GM19193 (cell line): ENCODE data around the gene OR1C1.

Experiments used
- POLR2A ChIP-seq: IDR thresholded peaks from 4 replicates; pipeline ENCODE4 v1.6.1; 2011; ENCODE audit not compliant: insufficient read depth, insufficient read length; ENCODE audit errors: extremely low read depth

Gene OR1C1, protein sequence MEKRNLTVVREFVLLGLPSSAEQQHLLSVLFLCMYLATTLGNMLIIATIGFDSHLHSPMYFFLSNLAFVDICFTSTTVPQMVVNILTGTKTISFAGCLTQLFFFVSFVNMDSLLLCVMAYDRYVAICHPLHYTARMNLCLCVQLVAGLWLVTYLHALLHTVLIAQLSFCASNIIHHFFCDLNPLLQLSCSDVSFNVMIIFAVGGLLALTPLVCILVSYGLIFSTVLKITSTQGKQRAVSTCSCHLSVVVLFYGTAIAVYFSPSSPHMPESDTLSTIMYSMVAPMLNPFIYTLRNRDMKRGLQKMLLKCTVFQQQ

GRCh38 chr1:247760456-247760855 is at the start of gene OR1C1:
TSS of gene OR1C1 (minus strand) at chr1:247760556. CDS start at chr1:247758406, 2,150 bp downstream.
- no peak for TF ChIP-seq POLR2A

GRCh38 chr1:247797518-247797917 is 37.2 kb upstream of the OR1C1 start:
- TF ChIP-seq POLR2A, result no peak

GRCh38 chr1:247769603-247770002 is 9.2 kb upstream of the OR1C1 start:
- TF ChIP-seq POLR2A, result no peak

DNA sequence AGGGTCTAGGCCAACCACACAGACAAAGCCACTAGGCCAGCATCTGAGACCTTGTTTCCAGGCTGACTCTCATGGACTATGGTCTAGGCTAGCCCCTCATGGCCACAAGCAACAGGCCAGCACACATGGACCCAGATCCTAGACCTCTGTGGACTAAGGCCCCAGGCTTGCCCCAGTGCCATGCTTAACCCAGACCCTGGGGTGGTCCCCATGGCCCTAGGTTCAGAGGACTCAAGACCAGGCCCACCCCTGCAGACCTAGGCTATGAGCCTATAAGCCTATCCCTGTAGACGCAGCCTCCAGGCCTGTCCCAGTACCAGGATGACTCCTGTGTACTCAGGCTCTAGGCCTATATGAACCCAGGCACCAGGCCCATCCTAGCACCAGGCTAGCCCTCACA is 10.5 kb downstream of the OR1C1 start:
- no peak for TF ChIP-seq POLR2A

GRCh38 chr1:247748041-247748440 is 12.3 kb downstream of the OR1C1 start, which contains the start of gene OR14A2:
TSS of gene OR14A2 (minus strand) at chr1:247748141.
- TF ChIP-seq POLR2A, result no peak

DNA sequence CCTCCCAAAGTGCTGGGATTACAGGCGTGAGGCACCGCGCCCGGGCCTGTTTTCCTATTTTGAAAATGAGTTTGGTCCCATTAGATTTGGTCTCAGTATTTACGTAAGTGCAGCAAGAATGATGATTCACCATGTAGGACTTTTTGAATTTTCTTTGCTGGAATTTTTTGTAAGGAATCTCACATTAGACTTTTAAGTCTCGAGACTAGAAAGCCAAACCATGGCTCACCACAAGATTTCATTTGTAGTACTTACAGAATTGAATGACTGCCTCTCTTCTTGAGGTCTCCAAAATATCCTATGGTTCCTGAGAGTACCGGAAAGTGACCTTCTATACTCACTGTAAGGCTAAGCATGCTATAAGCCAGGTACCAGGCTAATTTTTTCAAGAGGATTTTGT is 12.7 kb downstream of the OR1C1 start:
- TF ChIP-seq POLR2A, result no peak

DNA sequence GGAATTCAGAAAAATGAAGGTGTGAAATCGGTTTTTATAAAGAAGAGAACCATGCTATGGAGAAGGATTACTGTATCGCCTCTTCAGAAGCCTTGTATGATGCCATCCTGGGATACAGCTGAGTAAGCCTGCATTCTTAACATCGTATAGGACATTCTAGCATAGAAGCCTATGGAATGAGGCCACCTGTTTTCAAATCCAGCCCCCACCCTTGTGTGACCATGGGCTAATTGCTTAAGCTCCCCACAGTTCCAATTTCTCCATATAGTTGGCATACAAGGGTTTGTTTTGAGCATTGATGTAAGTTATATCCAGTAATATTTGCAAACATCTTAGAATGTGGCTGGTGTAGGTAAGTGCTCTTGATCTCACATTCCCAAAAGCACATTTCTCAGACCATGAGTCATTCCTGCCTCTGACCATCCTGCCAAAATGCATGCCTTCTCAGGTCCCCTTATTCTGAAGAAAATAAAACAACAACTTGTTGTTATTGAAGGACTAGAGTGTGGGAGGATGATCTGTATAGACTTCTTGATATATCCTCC is 13.9 kb downstream of the OR1C1 start:
- no peak for TF ChIP-seq POLR2A

DNA sequence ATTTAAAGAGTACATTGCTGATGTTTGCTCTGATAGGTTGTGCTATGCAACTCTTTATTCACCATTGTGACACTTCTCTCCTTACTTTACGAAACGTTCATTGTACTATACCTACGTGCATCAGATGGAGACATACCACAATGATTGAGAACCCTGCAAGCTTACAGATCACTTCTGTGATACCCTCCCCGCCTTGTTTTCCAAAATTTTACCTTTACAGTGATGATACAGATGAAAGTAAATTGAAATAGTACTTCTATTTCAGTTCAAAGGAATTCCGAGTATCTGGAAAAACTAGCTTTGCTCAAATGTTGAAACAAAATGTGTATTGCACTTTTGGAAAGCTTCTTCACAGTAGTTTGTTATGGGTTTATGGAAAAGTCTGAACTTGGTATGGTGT is 18.6 kb downstream of the OR1C1 start:
- no peak for TF ChIP-seq POLR2A

GRCh38 chr1:247740721-247741120 is 19.6 kb downstream of the OR1C1 start:
- TF ChIP-seq POLR2A, result no peak

GRCh38 chr1:247738315-247738714 is 22.0 kb downstream of the OR1C1 start, which contains the start of gene OR14K1:
TSS of gene OR14K1 (plus strand) at chr1:247738615. CDS start at chr1:247738615, 0 bp downstream.
- TF ChIP-seq POLR2A, result no peak

DNA sequence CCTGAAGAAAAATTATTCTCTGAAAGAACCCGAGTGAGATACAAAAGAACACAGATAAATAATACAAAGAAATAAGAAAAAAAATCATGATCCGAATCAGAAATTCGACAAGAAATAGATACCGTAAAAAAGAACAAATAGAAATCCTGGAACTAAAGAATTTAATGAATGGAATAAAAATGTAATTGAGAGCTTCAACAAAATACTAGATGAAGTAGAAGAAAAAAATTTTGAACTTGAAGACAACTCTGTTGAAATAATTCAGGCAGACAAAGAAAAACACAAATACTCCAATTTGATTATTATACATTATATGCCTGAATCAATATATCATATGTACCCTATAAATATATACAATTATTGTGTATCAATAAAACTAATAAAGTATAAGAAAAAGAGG is 39.1 kb downstream of the OR1C1 start:
- TF ChIP-seq POLR2A, result no peak

DNA sequence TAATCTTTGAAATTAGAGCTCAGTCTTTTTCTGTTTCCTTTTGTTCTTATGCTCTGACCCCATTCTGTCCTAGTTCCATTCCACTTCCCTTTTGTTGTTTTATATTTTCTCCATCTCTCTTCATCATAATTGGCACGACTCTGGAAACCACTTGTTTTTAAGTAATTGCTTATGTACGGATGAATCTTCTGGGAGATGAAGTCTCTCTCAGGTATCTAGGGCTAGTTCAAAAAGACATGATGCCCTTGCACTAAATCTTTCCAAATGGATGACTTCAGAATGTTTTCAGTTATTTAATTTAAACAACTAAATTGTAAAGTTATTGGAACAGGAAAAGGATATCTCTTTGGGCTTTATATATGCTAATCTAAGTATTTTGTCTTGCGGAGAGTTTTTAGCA is 43.8 kb downstream of the OR1C1 start, which contains the start of gene OR6F1:
TSS of gene OR6F1 (minus strand) at position 101 of the 400 bp plus-strand sequence. CDS start 3,891 bp downstream, outside the sequence.
- TF ChIP-seq POLR2A, result no peak

- TF ChIP-seq POLR2A, result no peak
Observed at GRCh38 chr1:247713753-247714152, 46.6 kb downstream of the OR1C1 start.
